Measurements from ENCODE around the gene SLC37A1.

The SLC37A1 gene

GRCh38 chr21:42565206-42565810 lies 51.7 kb downstream of the SLC37A1 start:
- no peak for DNase-seq

- no peak for DNase-seq
Observed at GRCh38 chr21:42565886-42566523, 52.4 kb downstream of the SLC37A1 start.

DNA sequence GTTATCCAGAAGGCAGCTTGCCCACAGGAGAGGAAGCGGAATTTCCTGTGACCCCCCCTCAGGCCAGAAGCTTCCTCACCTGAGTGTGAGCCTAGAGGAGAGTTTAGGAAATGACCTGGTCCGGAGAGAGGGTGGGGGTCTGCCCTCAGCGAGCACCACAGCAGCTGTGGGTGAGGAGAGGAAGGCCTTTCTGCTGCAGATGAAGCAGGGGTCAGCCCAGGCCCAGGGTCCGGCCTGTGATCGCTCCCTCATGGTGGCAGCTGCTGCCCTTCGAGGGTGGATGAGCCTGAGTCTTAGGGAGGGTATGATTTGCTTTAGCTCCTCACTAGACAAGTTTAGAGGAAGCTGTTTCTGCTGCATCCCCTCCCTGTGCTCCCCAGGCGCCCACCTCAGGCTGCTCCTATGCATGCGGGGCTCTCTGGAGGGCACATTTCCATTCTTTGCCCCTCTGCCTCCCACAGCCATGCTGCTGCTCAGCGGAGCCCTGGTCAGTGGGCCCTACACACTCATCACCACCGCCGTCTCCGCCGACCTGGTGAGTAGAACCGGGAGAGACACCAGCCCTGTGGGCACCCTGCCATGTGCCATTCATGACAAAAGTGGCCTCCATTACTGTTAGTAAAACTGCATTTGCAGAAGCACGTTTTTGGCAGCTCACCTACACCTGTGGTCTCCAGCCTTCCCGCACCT lies 53.0 kb downstream of the SLC37A1 start:
- no peak for DNase-seq

DNA sequence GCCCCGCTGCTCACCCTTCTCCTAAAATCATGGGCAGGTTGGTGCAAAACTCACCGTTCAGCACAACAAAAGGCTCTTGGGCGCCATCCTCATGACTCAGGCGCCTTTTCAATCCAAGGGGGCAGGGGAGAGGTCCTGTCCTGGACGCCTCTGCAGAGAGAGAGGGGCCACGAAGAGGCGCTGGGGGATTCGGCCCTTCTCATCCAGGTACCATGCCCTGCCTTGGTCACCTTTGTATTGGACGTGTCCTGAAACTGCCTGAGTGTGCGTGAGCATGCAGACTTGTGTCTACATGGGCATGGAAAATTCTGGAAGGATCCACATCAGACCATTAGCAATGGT lies 53.5 kb downstream of the SLC37A1 start:
- no peak for DNase-seq

- no peak for DNase-seq
Observed at GRCh38 chr21:42567861-42568260, 54.2 kb downstream of the SLC37A1 start.

- DNase-seq, result no peak
Observed at GRCh38 chr21:42568376-42568775, 54.7 kb downstream of the SLC37A1 start.

DNA sequence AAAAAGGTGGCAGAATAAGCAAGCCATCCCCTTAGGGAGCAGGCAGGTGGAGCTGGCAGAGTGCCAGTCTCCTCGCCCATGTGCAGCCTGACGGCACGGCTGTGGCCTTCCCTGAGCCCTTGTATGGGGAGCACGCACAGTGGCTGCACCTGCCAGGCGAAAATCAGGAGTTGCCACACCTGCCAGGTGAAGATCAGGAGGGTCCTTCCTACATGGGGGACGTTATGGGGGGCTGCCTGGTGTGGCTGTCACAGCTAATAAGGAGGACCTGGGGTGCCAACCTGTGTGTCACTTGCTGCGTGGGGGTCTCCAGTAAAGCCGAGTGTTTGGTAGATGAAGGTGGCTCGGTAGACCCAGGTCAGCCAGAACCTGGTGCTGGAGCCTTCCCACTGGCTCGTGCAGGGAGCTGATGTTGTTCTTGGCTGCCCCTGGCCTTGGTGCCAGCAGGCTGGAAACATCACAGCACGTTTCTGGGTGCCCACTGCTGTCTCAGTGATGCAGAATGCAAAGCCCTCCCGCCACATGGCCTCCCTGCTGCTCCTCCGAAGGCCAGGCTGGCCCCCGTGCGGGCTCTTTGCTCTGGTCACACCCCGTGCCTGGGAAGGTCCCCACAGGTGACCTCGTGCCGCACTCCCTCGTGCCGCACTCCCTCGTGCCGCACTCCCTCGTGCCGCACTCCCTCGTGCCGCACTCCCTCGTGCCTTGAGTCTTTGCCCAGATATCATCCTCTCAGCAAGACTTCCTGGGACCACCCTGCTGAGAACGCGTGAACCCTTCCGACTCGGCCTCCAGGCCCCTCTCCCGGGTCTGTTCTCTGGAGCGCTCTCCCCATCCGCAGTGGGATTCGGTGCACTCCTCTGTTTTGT lies 55.4 kb downstream of the SLC37A1 start:
- no peak for DNase-seq

DNA sequence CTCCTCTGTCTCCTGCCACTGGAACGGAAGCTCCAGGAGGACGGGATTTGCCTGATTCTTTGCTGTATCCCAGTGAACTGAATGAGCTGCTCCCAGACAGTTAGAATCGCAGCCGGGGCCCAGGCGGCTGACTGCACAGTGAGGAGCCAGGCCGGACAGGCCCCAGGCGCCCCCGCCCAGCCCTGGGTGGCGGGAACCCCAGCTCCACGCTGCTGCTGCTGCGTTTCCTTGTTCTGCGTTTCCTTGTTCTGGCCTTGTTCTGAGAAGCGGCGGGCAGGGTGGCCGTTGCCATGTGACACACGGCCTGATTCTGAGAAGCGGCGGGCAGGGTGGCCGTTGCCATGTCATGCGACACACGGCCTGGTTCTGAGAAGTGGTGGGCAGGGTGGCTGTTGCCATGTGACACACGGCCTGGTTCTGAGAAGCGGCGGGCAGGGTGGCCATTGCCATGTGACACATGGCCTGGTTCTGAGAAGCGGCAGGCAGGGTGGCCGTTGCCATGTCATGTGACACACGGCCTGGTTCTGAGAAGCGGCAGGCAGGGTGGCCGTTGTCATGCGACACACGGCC lies 56.2 kb downstream of the SLC37A1 start:
- no peak for DNase-seq

GRCh38 chr21:42570362-42570761 lies 56.7 kb downstream of the SLC37A1 start:
- DNase-seq, result no peak

DNA sequence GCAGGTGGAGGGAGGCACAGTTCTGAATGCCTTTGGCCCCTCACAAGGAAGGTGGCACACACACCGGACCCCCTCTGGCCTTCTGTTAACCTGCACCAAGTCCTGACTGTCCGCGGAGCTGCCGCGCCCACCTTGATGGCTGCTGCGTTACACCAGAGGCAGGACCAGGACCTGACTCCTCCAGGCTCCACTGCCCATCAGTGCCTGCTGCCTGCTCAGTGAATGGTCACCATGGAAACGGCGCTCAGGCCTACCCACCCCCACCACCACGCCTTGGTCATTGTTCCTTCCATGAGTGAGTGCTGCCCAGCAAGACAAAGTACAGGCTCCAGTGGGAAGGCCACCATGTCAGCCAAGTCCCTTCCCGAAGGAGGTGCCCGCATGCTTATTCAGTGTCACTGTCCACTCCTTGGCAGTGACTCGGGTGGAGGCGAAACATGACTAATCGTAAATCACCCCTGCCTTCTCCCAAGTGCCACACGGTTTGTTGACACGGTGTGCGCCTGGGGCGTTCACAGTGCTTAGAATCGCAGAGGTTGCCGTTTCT lies 57.3 kb downstream of the SLC37A1 start:
- DNase-seq, result no peak

- DNase-seq, result no peak
Observed at GRCh38 chr21:42571391-42572150, 57.9 kb downstream of the SLC37A1 start.

- DNase-seq, result no peak
Observed at GRCh38 chr21:42572906-42573495, 59.3 kb downstream of the SLC37A1 start.

GRCh38 chr21:42574234-42575027 lies 60.8 kb downstream of the SLC37A1 start:
- DNase-seq, result no peak

- DNase-seq, result no peak
Observed at GRCh38 chr21:42575111-42575510, 61.5 kb downstream of the SLC37A1 start.

DNA sequence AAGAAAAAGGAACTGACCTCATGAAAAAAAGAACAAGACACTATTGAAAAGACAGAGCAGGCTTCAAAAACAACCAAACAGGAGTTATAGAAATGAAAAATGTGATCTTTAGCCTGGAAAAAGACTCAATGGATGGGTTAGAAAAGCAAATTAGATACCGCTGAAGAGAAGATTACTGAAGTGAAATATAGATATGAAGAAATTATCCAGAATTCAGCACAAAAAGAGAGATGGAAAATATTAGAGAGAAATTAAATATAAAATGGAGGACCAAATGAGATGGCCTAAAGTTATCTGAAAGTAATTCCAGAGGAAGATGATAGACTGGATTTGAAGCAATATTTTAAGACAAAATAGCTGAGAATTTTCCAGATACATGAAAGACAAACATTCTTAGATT lies 63.0 kb downstream of the SLC37A1 start:
- no peak for DNase-seq

- no peak for DNase-seq
Observed at GRCh38 chr21:42578034-42578433, 64.4 kb downstream of the SLC37A1 start.

DNA sequence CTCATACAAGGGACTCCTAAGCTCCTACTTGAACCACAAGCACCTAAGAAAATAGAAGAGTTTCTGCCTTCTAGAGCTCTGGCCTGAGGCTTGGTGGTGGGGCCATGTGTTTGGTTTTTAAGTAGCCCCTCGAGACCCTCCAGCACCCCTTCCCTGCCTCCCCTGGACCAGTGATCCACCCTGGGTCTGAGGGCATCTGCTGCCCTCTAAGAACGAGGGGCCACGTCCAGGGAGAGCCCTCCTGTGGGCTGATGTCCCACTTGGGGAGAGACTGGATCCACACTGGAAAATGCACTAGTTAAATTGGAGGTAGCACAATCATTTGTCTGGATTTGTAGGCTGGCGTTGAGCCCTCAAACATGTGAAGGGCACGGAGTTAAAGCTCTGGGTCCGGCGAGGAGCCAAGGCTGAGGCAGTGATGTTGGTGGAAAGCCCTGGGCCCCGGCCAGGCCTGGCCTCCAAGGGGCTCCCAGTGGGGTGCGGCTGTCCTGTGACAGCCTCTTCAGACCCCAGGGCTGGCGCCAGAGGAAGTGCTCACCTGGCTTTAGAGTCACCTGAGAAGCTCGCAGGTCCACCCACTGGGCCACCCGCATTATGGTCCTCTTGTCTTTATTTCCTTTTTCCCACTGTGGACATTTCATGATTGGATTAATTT lies 65.2 kb downstream of the SLC37A1 start:
- no peak for DNase-seq

DNA sequence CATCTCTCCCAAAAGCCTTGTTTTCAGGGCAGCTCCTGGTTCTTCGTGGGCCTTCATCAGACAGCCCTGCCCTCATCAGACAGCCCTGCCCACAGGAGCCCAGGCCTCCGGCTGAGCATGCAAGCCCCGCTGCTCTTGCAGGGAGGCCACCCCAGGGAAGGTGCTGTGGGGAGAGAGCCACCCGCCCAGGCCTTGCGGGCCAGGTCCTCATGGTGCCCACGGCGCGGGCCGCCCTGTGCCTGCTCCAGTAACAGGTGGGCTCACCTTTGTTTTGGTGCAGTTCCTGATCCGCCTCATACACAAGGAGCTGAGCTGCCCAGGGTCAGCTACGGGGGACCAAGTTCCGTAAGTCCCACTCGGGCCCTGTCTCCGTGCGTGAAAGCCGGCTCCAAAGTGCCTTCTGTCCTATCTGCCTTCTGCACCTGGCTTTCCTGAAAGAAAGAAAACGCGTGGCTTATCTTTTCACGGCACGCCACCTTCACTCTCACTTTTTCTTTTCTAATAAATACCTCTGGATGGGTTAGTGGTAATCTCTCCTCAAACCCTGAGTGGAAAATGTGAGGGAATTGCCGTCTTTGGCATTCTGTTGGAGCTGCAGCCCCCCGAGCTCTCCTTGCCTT lies 65.9 kb downstream of the SLC37A1 start:
- DNase-seq, result peak; percentile 44

DNA sequence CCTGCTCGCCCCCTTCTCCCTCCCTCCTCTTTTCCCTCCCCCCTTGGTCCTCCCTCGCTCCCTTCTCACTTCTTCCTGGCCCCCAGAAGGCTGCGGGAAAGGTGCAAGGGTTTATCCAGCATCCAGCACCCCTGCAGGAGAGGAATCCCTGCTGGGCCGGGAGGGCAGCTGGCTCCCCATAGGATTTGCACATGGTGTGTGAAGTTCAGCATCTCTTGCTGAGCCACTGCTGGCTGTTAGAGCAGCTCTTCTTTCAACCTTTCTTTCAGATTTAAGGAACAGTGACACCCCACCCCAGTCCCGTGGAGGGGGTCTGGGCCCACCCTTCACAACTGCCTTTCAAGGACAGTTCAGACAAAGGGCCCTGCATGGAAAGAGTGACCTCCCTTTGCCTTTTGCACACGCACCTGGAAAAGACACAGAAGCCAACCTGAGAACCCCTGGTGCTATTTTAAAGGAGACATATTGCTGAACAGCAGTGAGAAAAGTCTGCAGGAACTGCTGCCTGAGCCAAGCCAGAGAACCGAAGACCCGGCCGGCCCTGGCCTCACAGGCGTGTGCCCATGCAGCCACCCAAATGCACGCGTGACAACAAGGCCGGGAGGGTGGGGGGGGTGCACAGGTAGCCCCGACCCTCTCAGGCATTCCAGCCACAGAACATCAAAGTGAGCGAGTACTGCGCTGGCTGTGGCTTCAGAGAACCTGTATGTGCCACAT lies 66.6 kb downstream of the SLC37A1 start:
- DNase-seq, result no peak
